Panc1 (cell line): ENCODE measurements around the gene SPATA31D4. TPM values are rescaled to one million over a fixed set of nuclear protein-coding genes. Genes with fewer than 3 reads are reported as not detected.
"Not testable (repeated sequence)": the region's sequence is repeated elsewhere in the genome, so short reads cannot be mapped to it uniquely, and the experiment has no call there.

Experiments used
- ATAC-seq: fragments of 200-7000 bp; cut with Tn5 transposase; 2 replicates; pipeline ENCODE4 v1.9.1; 2020; ENCODE audit warnings: mild to moderate bottlenecking, moderate library complexity
- BruUV-seq: library from RNA; stranded (reverse); fragments of 400-500 nt; replicated peaks from 2 replicates; lab custom pipeline; 2021; lab: Mats Ljungman, UMichigan
- CTCF ChIA-PET: fragments of 300-600 bp; sonication (Branson Sonifier 250); formaldehyde crosslinking; loops from one replicate; lab custom pipeline; 2022; ENCODE audit warnings: antibody characterized with exemption; lab: Charles Lee
- POLR2A ChIA-PET: fragments of 300-600 bp; sonication (Branson Sonifier 250); formaldehyde crosslinking; loops from one replicate; lab custom pipeline; 2022; ENCODE audit warnings: antibody characterized with exemption; lab: Charles Lee
- DNase-seq: peaks from one replicate; pipeline ENCODE4 v3.0.0-alpha.2; 2010; ENCODE audit warnings: low read depth, low spot score
- H3K27ac ChIP-seq: 2 replicates; pipeline ENCODE4 v1.5.1; 2011; ENCODE audit warnings: mild to moderate bottlenecking, low read length, inconsistent platforms
- H3K27me3 ChIP-seq: fragments of 200-500 bp; sonication (Bioruptor generic); 2 replicates; pipeline ENCODE4 v1.6.0; 2014; ENCODE audit warnings: low read length, inconsistent platforms; ENCODE audit not compliant: control insufficient read depth, insufficient read depth
- H3K36me3 ChIP-seq: fragments of 200-500 bp; sonication (Bioruptor generic); 2 replicates; pipeline ENCODE4 v1.5.1; 2014; ENCODE audit warnings: inconsistent platforms, mild to moderate bottlenecking, low read length, moderate library complexity; ENCODE audit not compliant: control insufficient read depth, insufficient read depth
- H3K4me1 ChIP-seq: 2 replicates; pipeline ENCODE4 v1.5.1; 2011; ENCODE audit warnings: inconsistent platforms, mild to moderate bottlenecking, low read length, moderate library complexity; ENCODE audit not compliant: control insufficient read depth, insufficient read depth
- H3K4me3 ChIP-seq, 2 experiments: 2 replicates each; pipeline ENCODE4 v1.5.1; 2011 to 2012; ENCODE audit warnings: low read depth in 2 of 2, low read length in 2 of 2, mild to moderate bottlenecking in 2 of 2, inconsistent platforms in 1 of 2, moderate library complexity in 1 of 2
- H3K9me3 ChIP-seq: fragments of 200-500 bp; sonication (Bioruptor generic); 2 replicates; pipeline ENCODE4 v1.5.1; 2014; ENCODE audit warnings: low read depth, mild to moderate bottlenecking, inconsistent platforms, low read length, moderate library complexity; ENCODE audit not compliant: control insufficient read depth, insufficient read depth
- CTCF ChIP-seq: fragments of 450-650 bp; IDR thresholded peaks from 2 replicates; pipeline ENCODE4 v1.5.1; 2017; ENCODE audit warnings: mild to moderate bottlenecking
- POLR2AphosphoS5 ChIP-seq: IDR thresholded peaks from 2 replicates; pipeline ENCODE4 v1.6.1; 2012; ENCODE audit warnings: mild to moderate bottlenecking, low read depth, low read length, moderate library complexity
- SIN3A ChIP-seq: IDR thresholded peaks from 2 replicates; pipeline ENCODE4 v1.6.1; 2012; ENCODE audit warnings: low read depth, mild to moderate bottlenecking, low read length, moderate library complexity, borderline replicate concordance; ENCODE audit not compliant: insufficient read depth
- TCF7L2 ChIP-seq: IDR thresholded peaks from 2 replicates; pipeline ENCODE4 v1.6.1; 2011; ENCODE audit warnings: mild to moderate bottlenecking, low read depth, low read length, inconsistent platforms
- in situ Hi-C: cut with HindIII; loops from 2 replicates; pipeline ENCODE4 v1.10.0; 2016; ENCODE audit warnings: low sequenced_read_pairs, low pct_unique_long_range_greater_than_20kb
- intact Hi-C: fragments of 100-400 bp; cut with micrococcal nuclease; formaldehyde crosslinking; loops from one replicate; pipeline ENCODE4 v1.10.0; 2022; ENCODE audit not compliant: unreplicated experiment
- total RNA-seq: library from RNA; stranded (reverse); gene quantifications from one replicate; pipeline ENCODE4 v1.2.1, GENCODE V29; 2021; ENCODE audit not compliant: unreplicated experiment
- TF ChIP-seq, protein P1 (sequence below), 2 experiments: IDR thresholded peaks; 2 replicates each; pipeline ENCODE4 v1.6.1; 2011 to 2012; ENCODE audit warnings: low read depth in 2 of 2, control low read depth in 1 of 2, low read length in 1 of 2, mild to moderate bottlenecking in 1 of 2, moderate library complexity in 1 of 2; ENCODE audit not compliant: insufficient read depth in 1 of 2

The SPATA31D4 gene
- total RNA-seq, 1 experiment from 2014 or later, result not detected

- H3K27me3 ChIP-seq, H3K4me1 ChIP-seq, ATAC-seq, CTCF ChIA-PET, POLR2A ChIA-PET, H3K36me3 ChIP-seq, H3K4me3 ChIP-seq, H3K27ac ChIP-seq, BruUV-seq, DNase-seq, intact Hi-C loops, in situ Hi-C loops, H3K9me3 ChIP-seq: not testable (repeated sequence)
Measured at GRCh38 chr9:81943393-81943792, 15.2 kb downstream of the SPATA31D4 start, which contains the start of gene SPATA31D3. SPATA31D3 (plus strand) TSS chr9:81943500; CDS start chr9:81943586, 86 bp downstream.

DNA sequence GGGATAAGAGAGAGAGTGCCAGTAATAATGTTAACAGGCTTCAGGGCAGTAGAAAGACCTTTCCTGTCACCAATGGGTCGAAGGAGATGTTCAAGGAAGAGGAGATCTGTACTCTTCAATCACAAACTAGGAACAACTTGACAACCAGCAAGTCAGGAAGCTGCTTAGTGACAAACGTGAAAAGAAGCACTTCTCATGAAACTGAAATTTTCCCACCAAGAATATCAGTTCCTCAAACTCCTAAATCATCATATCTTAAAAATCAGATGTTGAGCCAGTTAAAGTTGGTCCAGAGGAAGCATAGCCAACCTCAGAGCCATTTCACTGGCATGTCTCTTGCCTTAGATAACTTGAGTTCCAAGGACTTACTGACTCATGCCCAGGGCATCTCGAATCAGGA lies 20.4 kb downstream of the SPATA31D4 start:
- H3K27ac ChIP-seq, H3K36me3 ChIP-seq, H3K9me3 ChIP-seq, DNase-seq, in situ Hi-C loops, H3K4me1 ChIP-seq, H3K4me3 ChIP-seq, intact Hi-C loops, POLR2A ChIA-PET, H3K27me3 ChIP-seq, CTCF ChIA-PET, ATAC-seq, BruUV-seq: not testable (repeated sequence)

- in situ Hi-C loops, result no loop called here
- Histone ChIP-seq H3K4me3 (no peak overlapping the region), H3K4me1 (no peaks in the 10 kb centered on the region), H3K9me3 (no peaks in the 10 kb centered on the region), H3K36me3 (no peaks in the 10 kb centered on the region), H3K27me3 (no peaks in the 10 kb centered on the region), H3K27ac (no peak overlapping the region)
- DNase-seq, result no peak
- TF ChIP-seq, protein P1, sequence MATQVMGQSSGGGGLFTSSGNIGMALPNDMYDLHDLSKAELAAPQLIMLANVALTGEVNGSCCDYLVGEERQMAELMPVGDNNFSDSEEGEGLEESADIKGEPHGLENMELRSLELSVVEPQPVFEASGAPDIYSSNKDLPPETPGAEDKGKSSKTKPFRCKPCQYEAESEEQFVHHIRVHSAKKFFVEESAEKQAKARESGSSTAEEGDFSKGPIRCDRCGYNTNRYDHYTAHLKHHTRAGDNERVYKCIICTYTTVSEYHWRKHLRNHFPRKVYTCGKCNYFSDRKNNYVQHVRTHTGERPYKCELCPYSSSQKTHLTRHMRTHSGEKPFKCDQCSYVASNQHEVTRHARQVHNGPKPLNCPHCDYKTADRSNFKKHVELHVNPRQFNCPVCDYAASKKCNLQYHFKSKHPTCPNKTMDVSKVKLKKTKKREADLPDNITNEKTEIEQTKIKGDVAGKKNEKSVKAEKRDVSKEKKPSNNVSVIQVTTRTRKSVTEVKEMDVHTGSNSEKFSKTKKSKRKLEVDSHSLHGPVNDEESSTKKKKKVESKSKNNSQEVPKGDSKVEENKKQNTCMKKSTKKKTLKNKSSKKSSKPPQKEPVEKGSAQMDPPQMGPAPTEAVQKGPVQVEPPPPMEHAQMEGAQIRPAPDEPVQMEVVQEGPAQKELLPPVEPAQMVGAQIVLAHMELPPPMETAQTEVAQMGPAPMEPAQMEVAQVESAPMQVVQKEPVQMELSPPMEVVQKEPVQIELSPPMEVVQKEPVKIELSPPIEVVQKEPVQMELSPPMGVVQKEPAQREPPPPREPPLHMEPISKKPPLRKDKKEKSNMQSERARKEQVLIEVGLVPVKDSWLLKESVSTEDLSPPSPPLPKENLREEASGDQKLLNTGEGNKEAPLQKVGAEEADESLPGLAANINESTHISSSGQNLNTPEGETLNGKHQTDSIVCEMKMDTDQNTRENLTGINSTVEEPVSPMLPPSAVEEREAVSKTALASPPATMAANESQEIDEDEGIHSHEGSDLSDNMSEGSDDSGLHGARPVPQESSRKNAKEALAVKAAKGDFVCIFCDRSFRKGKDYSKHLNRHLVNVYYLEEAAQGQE (IDR thresholded peaks at IDR 0.05; ENCODE audit: insufficient read depth in 1 of 2, low read depth in 2 of 2, low read length in 1 of 2), result no peak
- TF ChIP-seq SIN3A (no peak), CTCF (no peak), POLR2AphosphoS5 (no peak), TCF7L2 (no peak)
- CTCF ChIA-PET, result no interaction called here
- POLR2A ChIA-PET, result no interaction called here
- intact Hi-C loops, result no loop called here
- no peak for ATAC-seq
- BruUV-seq, result no TSS peak
Measured at GRCh38 chr9:81953096-81953495, 24.9 kb downstream of the SPATA31D4 start.
